CD4-positive, alpha-beta T cell treated with Interleukin-21 for 1 hour (primary cell): ENCODE results near the gene HLA-DQB1.
"Not testable (repeated sequence)": the region's sequence is repeated elsewhere in the genome, so short reads cannot be mapped to it uniquely, and the experiment has no call there.

Experiments
- DNase-seq: peaks from one replicate; pipeline ENCODE4 v3.0.0-alpha.2; 2020

The HLA-DQB1 gene

GRCh38 chr6:32666420-32667300 is at the start of gene HLA-DQB1:
HLA-DQB1 (minus strand) TSS chr6:32666657; CDS start chr6:32666607, 50 bp downstream.
- peak; percentile 89 for DNase-seq

GRCh38 chr6:32713241-32713640 is 46.8 kb upstream of the HLA-DQB1 start:
- no peak for DNase-seq

- no peak for DNase-seq
Observed at GRCh38 chr6:32709625-32710024, 43.2 kb upstream of the HLA-DQB1 start.

- DNase-seq: not testable (repeated sequence)
Observed at GRCh38 chr6:32705164-32705563, 38.7 kb upstream of the HLA-DQB1 start.

- no peak for DNase-seq
Observed at GRCh38 chr6:32703347-32703746, 36.9 kb upstream of the HLA-DQB1 start.

- DNase-seq: peak; percentile 60
Observed at GRCh38 chr6:32700391-32701040, 34.1 kb upstream of the HLA-DQB1 start.

GRCh38 chr6:32697031-32697430 is 30.6 kb upstream of the HLA-DQB1 start:
- DNase-seq: no peak

GRCh38 chr6:32692019-32692418 is 25.6 kb upstream of the HLA-DQB1 start:
- peak; percentile 75 for DNase-seq

- DNase-seq: no peak
Observed at GRCh38 chr6:32689531-32690501, 23.4 kb upstream of the HLA-DQB1 start.

GRCh38 chr6:32685603-32686002 is 19.1 kb upstream of the HLA-DQB1 start:
- peak; percentile 90 for DNase-seq

- no peak for DNase-seq
Observed at GRCh38 chr6:32684246-32684645, 17.8 kb upstream of the HLA-DQB1 start.

GRCh38 chr6:32680055-32680454 is 13.6 kb upstream of the HLA-DQB1 start:
- no peak for DNase-seq

- DNase-seq: no peak
Observed at GRCh38 chr6:32679492-32679891, 13.0 kb upstream of the HLA-DQB1 start.

GRCh38 chr6:32674123-32674522 is 7.7 kb upstream of the HLA-DQB1 start:
- not testable (repeated sequence) for DNase-seq

GRCh38 chr6:32671908-32672307 is 5.5 kb upstream of the HLA-DQB1 start:
- not testable (repeated sequence) for DNase-seq

GRCh38 chr6:32669893-32670292 is 3.4 kb upstream of the HLA-DQB1 start:
- no peak for DNase-seq

- DNase-seq: no peak
Observed at GRCh38 chr6:32669240-32669639, 2.8 kb upstream of the HLA-DQB1 start.

- peak; percentile 93 for DNase-seq
Observed at GRCh38 chr6:32668226-32668747, 1.8 kb upstream of the HLA-DQB1 start.

GRCh38 chr6:32665661-32666060 is 796 bp downstream of the HLA-DQB1 start:
- no peak for DNase-seq

GRCh38 chr6:32664827-32665362 is 1.6 kb downstream of the HLA-DQB1 start:
- DNase-seq: peak; percentile 51

GRCh38 chr6:32664354-32664753 is 2.1 kb downstream of the HLA-DQB1 start:
- DNase-seq: no peak

GRCh38 chr6:32662836-32663235 is 3.6 kb downstream of the HLA-DQB1 start:
- no peak for DNase-seq
